Dedifferentiated amniotic fluid mesenchymal stem cell (primary cell): Measurements from ENCODE around the gene GHITM.
A peak's percentile ranks its signal among the peaks of the same experiment; 100 is the strongest.
"Not testable (repeated sequence)": the region's sequence is repeated elsewhere in the genome, so short reads cannot be mapped to it uniquely, and the experiment has no call there.

Source experiments
- DNase-seq: peaks from one replicate; pipeline ENCODE4 v3.0.0-alpha.2; 2016; ENCODE audit errors: extremely low spot score

The GHITM gene

GRCh38 chr10:84139126-84140035 is at the start of gene GHITM:
Gene GHITM (plus strand): TSS chr10:84139509. CDS start chr10:84141501, 1,992 bp downstream.
- DNase-seq = peak; percentile 100

- DNase-seq = no peak
Measured at GRCh38 chr10:84095811-84096497, 43.4 kb upstream of the GHITM start.

- DNase-seq = peak; percentile 21
Measured at GRCh38 chr10:84097787-84098353, 41.4 kb upstream of the GHITM start.

- DNase-seq = no peak
Measured at GRCh38 chr10:84098667-84099066, 40.6 kb upstream of the GHITM start.

- no peak for DNase-seq
Measured at GRCh38 chr10:84101042-84101441, 38.3 kb upstream of the GHITM start.

GRCh38 chr10:84108797-84109196 is 30.5 kb upstream of the GHITM start:
- DNase-seq = no peak

GRCh38 chr10:84109772-84110171 is 29.5 kb upstream of the GHITM start:
- DNase-seq = not testable (repeated sequence)

- not testable (repeated sequence) for DNase-seq
Measured at GRCh38 chr10:84113468-84113867, 25.8 kb upstream of the GHITM start.

GRCh38 chr10:84114088-84114667 is 25.1 kb upstream of the GHITM start:
- DNase-seq = no peak

GRCh38 chr10:84117204-84117603 is 22.1 kb upstream of the GHITM start:
- DNase-seq = not testable (repeated sequence)

GRCh38 chr10:84117686-84118394 is 21.5 kb upstream of the GHITM start:
- DNase-seq = no peak

- DNase-seq = no peak
Measured at GRCh38 chr10:84118395-84119006, 20.8 kb upstream of the GHITM start.

- no peak for DNase-seq
Measured at GRCh38 chr10:84123362-84123761, 15.9 kb upstream of the GHITM start.

- not testable (repeated sequence) for DNase-seq
Measured at GRCh38 chr10:84125910-84126784, 13.2 kb upstream of the GHITM start.

GRCh38 chr10:84126785-84127167 is 12.5 kb upstream of the GHITM start:
- DNase-seq = no peak

- DNase-seq = no peak
Measured at GRCh38 chr10:84135836-84136235, 3.5 kb upstream of the GHITM start.

GRCh38 chr10:84137811-84138210 is 1.5 kb upstream of the GHITM start:
- DNase-seq = no peak

GRCh38 chr10:84138478-84139125 is 707 bp upstream of the GHITM start:
- DNase-seq = no peak

- peak; percentile 35 for DNase-seq
Measured at GRCh38 chr10:84140036-84140379, 699 bp downstream of the GHITM start.

GRCh38 chr10:84147347-84147746 is 8.0 kb downstream of the GHITM start:
- no peak for DNase-seq
